ENCODE measurements around the gene PPM1H.

PPM1H gene

DNA sequence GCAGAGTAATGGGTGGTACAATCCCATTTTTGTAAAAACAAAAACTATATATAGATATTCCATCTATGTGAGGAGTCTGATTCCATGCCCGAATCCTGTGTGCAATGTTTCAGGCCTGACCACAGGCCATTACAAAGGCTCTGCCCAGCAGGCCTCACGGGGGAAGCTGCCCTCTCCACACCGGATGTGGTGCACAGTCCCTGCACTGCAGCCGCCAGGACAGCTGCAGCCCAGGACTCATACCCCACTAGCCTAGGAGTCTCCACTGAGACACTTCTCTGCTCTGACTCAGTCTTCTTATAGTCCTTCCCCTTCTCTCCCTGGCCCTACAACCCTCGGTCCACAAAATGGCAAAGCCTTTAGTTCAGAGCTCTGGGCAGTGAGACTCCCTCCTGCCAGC lies 190.4 kb downstream of the PPM1H start:
- TF ChIP-seq EP300 (IDR thresholded peaks at IDR 0.05; ENCODE audit: borderline replicate concordance) = no peak
- no peak for TF ChIP-seq CREB1 (IDR thresholded peaks at IDR 0.05; ENCODE audit: low read depth)
- TF ChIP-seq TCF12 (IDR thresholded peaks at IDR 0.05; ENCODE audit: low read depth) = no peak
- TF ChIP-seq NFIC (IDR thresholded peaks at IDR 0.05) = no peak
- TF ChIP-seq TEAD4 (IDR thresholded peaks at IDR 0.05) = no peak
- TF ChIP-seq, protein P1, sequence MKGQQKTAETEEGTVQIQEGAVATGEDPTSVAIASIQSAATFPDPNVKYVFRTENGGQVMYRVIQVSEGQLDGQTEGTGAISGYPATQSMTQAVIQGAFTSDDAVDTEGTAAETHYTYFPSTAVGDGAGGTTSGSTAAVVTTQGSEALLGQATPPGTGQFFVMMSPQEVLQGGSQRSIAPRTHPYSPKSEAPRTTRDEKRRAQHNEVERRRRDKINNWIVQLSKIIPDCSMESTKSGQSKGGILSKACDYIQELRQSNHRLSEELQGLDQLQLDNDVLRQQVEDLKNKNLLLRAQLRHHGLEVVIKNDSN (IDR thresholded peaks at IDR 0.05) = no peak
- no peak for TF ChIP-seq ZBTB7A (IDR thresholded peaks at IDR 0.05; ENCODE audit: low read depth)

DNA sequence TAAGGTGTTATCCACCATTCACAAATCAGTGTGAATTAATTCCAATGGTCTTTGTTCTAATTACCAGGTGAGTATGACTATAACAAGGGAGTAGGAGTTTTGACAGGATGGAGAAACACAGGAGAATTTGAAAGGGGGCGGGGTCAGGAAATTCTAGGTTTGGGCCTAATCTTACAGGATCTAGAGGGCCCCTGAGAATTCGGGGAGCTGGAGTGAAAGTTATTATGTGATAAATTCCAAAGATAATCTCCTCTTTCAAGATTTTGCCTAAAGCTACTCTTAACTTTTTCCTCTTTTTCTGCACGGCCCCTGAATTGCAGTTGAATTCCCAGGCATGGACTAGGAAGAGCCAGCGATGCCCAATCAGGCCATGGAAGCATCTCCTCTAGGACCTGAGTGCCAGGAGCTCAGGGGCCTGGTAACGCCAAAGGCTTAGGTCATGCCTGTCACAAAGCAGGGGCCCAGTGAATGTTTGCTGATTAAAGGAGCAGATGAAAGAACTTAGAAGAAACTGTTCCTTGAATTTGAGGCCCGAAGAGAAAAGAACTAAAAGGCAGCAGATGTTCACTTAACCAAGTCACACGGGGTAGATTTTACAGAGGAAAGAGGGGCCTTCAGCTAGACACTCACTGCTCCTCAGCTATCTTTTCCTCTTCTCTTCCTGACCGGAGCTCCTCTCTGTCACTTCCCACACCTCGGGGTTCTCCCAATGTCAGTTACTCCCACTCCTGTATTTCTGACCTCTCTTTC lies 195.5 kb downstream of the PPM1H start:
- TF ChIP-seq, protein P2, sequence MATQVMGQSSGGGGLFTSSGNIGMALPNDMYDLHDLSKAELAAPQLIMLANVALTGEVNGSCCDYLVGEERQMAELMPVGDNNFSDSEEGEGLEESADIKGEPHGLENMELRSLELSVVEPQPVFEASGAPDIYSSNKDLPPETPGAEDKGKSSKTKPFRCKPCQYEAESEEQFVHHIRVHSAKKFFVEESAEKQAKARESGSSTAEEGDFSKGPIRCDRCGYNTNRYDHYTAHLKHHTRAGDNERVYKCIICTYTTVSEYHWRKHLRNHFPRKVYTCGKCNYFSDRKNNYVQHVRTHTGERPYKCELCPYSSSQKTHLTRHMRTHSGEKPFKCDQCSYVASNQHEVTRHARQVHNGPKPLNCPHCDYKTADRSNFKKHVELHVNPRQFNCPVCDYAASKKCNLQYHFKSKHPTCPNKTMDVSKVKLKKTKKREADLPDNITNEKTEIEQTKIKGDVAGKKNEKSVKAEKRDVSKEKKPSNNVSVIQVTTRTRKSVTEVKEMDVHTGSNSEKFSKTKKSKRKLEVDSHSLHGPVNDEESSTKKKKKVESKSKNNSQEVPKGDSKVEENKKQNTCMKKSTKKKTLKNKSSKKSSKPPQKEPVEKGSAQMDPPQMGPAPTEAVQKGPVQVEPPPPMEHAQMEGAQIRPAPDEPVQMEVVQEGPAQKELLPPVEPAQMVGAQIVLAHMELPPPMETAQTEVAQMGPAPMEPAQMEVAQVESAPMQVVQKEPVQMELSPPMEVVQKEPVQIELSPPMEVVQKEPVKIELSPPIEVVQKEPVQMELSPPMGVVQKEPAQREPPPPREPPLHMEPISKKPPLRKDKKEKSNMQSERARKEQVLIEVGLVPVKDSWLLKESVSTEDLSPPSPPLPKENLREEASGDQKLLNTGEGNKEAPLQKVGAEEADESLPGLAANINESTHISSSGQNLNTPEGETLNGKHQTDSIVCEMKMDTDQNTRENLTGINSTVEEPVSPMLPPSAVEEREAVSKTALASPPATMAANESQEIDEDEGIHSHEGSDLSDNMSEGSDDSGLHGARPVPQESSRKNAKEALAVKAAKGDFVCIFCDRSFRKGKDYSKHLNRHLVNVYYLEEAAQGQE (IDR thresholded peaks at IDR 0.05; ENCODE audit: low read depth) = no peak
- TF ChIP-seq EGR1 (IDR thresholded peaks at IDR 0.05) (no peak), CEBPB (IDR thresholded peaks at IDR 0.05) (no peak), ZBTB7A (IDR thresholded peaks at IDR 0.05; ENCODE audit: low read depth) (no peak), NFIC (IDR thresholded peaks at IDR 0.05) (no peak)
- TF ChIP-seq, protein P3, sequence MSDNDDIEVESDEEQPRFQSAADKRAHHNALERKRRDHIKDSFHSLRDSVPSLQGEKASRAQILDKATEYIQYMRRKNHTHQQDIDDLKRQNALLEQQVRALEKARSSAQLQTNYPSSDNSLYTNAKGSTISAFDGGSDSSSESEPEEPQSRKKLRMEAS (IDR thresholded peaks at IDR 0.05) = no peak

DNA sequence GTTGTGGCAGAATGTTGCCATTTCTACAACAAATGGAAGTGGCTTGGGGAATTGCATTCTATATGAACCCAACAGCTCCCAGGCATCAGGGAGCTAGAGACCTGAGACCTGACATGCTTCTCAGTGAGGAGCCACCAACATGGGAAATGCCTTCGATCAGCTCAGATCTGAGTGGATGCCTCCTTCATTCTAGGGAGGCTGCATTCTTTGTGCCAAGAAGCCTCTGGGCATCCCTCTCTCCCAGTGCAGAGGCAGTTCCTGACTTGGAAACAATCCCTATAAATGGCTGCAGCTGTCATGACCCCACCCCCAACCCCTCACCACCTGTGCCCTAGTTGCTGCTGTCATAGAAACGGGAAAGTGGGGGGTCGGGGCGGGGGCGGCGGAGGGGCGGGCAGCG lies 196.3 kb downstream of the PPM1H start:
- TF ChIP-seq NFIC (IDR thresholded peaks at IDR 0.05) = no peak
- no peak for TF ChIP-seq YY1 (IDR thresholded peaks at IDR 0.05; ENCODE audit: low read depth)
- TF ChIP-seq FOXM1 (IDR thresholded peaks at IDR 0.05; ENCODE audit: borderline replicate concordance, low read depth) = no peak
- TF ChIP-seq CEBPB (IDR thresholded peaks at IDR 0.05) = no peak
- TF ChIP-seq EGR1 (IDR thresholded peaks at IDR 0.05) = no peak
- TF ChIP-seq ZBTB7A (IDR thresholded peaks at IDR 0.05; ENCODE audit: low read depth) = no peak
- no peak for TF ChIP-seq TEAD4 (IDR thresholded peaks at IDR 0.05)
- TF ChIP-seq, protein P2 (IDR thresholded peaks at IDR 0.05; ENCODE audit: low read depth) = no peak
- no peak for TF ChIP-seq EP300 (IDR thresholded peaks at IDR 0.05; ENCODE audit: borderline replicate concordance)
- TF ChIP-seq CREB1 (IDR thresholded peaks at IDR 0.05; ENCODE audit: low read depth) = no peak
- TF ChIP-seq RAD21 (IDR thresholded peaks at IDR 0.05; ENCODE audit: low read depth) = no peak
- no peak for TF ChIP-seq TAF1 (IDR thresholded peaks at IDR 0.05; ENCODE audit: low read depth)

DNA sequence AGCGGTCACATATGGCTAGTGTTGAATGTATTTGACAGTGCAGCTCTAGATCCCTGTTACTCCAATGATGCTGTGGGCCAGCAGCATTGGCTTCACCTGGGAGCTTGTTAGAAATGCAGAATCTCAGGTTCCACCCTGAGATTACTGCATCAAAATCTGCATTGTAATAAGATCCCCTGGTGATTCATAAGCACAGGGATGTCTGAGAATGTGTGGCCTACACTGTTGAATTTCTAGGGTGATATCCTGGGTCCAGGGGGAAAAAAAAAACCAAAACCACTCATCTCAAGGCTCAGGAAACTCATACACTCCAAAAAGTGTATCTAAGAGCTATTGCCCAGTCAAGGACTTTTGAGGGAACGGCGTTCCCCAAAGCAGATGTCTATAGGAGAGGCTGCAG lies 196.8 kb downstream of the PPM1H start:
- TF ChIP-seq TCF12 (IDR thresholded peaks at IDR 0.05; ENCODE audit: low read depth) (0 out of 2 replicates have a peak, but pooled peaks have one; percentile 34), EGR1 (IDR thresholded peaks at IDR 0.05) (no peak), CEBPB (IDR thresholded peaks at IDR 0.05) (no peak), FOXM1 (IDR thresholded peaks at IDR 0.05; ENCODE audit: borderline replicate concordance, low read depth) (no peak), CREB1 (IDR thresholded peaks at IDR 0.05; ENCODE audit: low read depth) (no peak), EP300 (IDR thresholded peaks at IDR 0.05; ENCODE audit: borderline replicate concordance) (0 out of 2 replicates have a peak, but pooled peaks have one; percentile 29)
- TF ChIP-seq, protein P3 (IDR thresholded peaks at IDR 0.05) = no peak

DNA sequence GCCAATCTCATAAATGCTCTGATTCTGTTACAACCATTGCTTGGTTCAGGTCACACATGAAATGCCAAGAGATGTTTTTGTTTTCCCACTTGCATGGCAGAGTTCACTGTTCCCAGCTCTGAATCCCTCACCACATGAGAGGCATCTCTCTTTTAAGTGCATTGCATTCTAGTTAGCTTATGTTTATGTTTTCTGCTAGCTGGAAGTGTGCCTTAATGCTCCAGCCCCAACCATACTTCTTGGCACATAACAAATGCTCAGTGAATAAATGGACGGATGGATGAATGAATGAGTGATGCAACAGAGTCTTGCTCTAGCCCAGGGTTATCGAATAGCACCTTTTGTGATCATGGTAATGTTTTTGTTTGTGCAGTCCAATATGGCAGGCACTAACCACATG lies 197.3 kb downstream of the PPM1H start:
- TF ChIP-seq CEBPB (IDR thresholded peaks at IDR 0.05) = no peak
- TF ChIP-seq FOXM1 (IDR thresholded peaks at IDR 0.05; ENCODE audit: borderline replicate concordance, low read depth) = no peak
- TF ChIP-seq, protein P2 (IDR thresholded peaks at IDR 0.05; ENCODE audit: low read depth) = no peak
- no peak for TF ChIP-seq NFIC (IDR thresholded peaks at IDR 0.05)
- no peak for TF ChIP-seq EP300 (IDR thresholded peaks at IDR 0.05; ENCODE audit: borderline replicate concordance)
- no peak for TF ChIP-seq RAD21 (IDR thresholded peaks at IDR 0.05; ENCODE audit: low read depth)
- TF ChIP-seq CREB1 (IDR thresholded peaks at IDR 0.05; ENCODE audit: low read depth) = no peak
- no peak for TF ChIP-seq TCF12 (IDR thresholded peaks at IDR 0.05; ENCODE audit: low read depth)
- TF ChIP-seq YY1 (IDR thresholded peaks at IDR 0.05; ENCODE audit: low read depth) = no peak
- no peak for TF ChIP-seq TEAD4 (IDR thresholded peaks at IDR 0.05)
- no peak for TF ChIP-seq TAF1 (IDR thresholded peaks at IDR 0.05; ENCODE audit: low read depth)
- TF ChIP-seq, protein P3 (IDR thresholded peaks at IDR 0.05) = no peak
- no peak for TF ChIP-seq EGR1 (IDR thresholded peaks at IDR 0.05)

Measured in Ishikawa (cell line).